Hypothalamus (tissue), 51 donors: ENCODE measurements around the gene TK2.

Source experiments
- DNase-seq, 51 donors: peaks; one replicate each; lab custom pipeline; 2025; lab: John Stamatoyannopoulos, UW

Gene TK2

GRCh38 chr16:66548868-66549267 lies 1.1 kb downstream of the TK2 start:
- no peak for DNase-seq

- DNase-seq: no peak
Measured at GRCh38 chr16:66548068-66548467, 1.9 kb downstream of the TK2 start.

DNA sequence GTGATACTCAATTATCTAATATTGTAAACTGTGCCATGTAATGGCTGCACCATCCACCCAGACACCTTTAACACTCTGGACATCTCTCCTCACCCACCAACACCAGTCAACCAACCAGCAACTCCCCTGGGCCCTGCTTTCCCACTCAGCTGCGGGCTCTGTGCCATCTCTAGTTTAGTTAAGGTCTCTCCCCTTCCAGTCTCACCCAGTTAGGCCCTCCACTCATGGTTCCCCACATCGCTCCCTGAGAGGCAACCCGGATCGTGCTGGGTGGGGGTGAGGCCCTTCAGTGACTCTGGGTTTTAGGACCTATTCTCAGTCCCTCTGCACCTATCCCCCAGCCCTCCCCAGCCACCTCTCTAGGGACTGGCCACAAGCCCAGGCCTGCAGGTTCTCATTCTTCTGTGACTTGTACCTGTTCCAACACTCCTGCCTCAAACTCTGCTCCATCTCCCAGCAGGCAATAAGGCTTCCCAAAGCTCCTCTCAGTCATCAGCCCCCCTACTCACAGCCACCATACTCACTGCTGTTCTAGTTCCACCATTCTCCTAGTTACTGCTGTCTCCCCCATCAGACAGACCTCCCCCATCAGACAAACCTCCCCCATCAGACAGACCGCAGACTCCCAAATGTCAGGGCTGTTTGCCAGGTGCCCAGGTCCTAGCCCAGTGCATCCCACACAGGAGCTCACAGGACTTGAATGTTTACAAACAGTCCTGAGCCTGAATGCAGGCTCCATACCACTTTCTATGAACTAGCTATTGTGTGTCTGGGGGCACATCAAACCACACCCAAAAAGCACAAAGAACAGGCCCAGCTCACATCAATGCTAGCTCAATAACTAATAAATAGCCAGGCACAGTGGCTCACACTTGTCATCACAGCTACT lies 2.6 kb downstream of the TK2 start:
- no peak for DNase-seq

DNA sequence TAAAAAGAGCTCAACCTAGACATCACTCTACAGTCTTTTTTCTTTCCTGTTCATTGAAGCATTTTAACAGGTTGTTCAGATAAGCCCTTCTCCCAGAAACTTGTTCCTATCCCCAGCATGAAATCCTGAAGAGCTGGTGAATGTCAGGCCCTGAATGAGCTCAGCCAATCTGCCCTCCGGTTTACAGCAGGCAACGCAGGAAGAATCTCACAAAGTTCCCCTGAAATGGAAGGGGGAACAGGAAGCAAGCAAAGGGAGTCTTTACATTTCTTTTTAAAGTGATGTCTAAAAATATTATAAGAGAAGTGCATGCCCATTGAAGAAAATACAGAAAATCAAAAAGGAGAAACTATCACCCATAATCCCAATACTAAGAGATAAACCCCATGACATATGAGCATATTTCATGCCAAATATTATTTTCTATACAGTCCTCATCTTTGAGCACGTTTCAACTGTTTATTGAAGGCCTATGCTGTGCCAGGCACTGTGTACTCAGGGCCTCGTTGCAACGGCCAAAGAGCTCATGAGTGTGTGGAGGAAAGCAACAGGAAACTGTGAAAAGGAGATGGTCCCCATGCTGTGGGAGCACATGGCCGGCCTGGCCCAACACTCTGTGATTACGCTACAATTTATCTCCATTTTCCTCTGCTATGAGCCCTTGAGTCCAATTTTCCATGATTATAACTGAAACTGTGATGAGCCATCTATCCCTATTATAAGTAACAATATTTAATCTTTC lies 5.7 kb downstream of the TK2 start:
- no peak for DNase-seq

DNA sequence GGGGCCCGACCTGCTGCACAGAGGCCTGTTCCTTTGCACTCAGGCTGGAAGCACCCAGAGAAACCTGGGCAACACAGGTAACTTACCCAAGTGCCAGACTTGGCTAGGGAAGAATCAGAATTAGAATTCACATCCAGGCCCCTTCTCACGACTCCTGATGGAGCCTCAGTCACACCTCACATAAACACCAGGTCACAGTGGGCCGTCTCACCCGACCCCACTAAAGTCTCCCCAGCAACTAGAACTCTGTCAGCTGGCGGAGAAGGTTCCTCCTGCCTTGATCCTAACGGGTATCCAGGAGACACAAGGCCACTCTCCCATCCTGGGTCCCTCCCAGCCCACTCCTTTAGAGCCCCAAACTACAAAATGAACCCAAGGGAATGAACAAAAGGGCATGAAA lies 6.4 kb downstream of the TK2 start:
- DNase-seq: no peak

GRCh38 chr16:66542396-66542795 lies 7.5 kb downstream of the TK2 start:
- DNase-seq: no peak

GRCh38 chr16:66541388-66542355 lies 8.2 kb downstream of the TK2 start:
- DNase-seq: no peak

- DNase-seq: no peak
Measured at GRCh38 chr16:66539623-66540469, 10.1 kb downstream of the TK2 start.

DNA sequence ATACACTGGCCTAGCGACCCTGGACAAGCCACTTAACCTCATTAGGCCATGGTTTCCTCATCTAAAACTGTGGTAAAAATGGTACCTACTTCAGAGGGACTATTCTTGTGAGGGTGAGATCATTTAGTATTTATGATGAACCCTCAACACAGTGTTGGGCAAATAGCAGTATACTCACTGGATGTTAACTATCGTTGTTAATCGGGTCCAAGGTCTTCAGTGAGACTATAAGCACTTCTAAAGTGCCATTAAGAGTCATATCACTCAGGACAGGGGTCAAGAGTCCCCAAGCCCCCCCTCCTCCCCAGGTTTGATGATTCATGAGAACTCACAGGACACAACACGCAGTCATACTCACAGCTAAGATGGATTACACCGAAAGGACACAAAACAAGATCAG lies 11.0 kb downstream of the TK2 start:
- no peak for DNase-seq

DNA sequence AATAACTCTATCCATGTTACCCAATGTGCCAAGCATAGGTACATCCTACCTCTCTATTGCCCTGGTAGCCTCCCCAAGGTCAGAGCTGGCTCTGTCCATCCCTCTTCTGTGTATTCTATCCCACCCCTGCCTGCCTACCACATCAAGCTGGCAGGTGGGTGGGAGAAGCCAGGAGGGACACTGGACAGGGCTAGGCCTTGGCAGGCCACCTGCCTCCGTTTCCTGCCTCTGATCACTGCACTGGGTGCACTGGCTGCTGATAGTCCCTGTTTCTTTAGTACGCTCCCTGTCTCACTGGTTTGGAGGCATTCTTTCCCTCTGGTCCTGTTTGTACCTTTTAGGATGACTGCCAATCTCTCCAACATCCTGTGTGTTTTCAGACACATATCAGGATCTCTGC lies 12.7 kb downstream of the TK2 start:
- DNase-seq: no peak

DNA sequence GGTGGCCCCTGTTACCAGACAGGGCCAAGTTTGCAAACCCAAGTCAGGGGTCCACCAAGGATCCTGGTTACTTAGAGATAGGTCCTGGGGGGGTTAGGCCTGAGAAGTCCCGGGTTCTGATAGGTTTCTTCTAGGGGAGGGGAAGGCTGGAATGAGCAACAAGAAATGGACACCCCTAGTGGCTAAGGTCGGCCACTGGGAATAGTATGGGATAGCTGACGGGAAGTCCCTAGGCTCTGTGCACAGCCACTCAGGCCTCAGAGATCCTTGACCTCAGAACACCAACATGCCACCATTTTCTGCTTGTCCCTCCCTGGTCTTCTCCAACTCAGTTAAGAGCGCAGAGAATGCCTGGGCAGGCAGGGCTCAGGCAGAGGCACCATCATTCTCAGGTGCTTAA lies 13.4 kb downstream of the TK2 start:
- DNase-seq: no peak

DNA sequence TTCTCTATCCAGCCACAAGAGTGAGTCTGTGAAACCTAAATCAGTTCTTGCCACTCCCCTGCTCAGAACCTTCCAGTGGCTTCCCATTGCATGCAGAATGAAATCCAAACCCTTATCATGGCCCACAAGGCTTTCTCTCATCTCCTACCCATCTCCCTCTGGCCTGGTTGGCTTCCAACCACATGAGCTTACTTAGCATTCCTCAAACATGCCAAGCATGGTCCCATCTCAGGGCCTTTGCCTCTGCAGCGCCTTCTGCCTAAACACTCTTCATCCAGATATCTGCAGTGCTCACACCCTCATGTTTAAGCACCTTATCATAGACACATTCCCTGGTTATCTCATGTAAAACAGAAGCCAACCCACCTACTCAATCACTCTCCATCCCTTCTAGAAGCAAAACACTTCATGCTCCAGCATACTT lies 15.5 kb downstream of the TK2 start:
- DNase-seq: no peak

DNA sequence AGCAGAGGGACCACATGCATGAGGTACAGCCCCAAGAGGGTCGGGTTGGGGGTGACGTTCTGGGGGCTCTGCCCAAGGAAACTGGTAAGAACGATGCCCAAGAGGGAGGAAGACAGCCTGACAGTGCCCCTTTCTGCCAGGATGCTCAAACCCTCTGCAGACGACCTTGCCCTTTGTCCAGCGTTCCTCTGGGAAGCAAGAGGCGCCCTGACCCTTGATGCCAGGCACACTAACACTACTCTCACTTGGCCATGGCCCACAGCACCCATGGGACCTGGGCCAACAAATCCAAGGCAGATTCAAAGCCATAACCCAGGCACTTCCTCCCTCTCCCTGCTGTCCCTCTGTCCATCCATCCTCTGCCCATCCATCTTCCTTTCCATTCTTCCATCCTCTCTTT lies 20.4 kb downstream of the TK2 start:
- DNase-seq: no peak

DNA sequence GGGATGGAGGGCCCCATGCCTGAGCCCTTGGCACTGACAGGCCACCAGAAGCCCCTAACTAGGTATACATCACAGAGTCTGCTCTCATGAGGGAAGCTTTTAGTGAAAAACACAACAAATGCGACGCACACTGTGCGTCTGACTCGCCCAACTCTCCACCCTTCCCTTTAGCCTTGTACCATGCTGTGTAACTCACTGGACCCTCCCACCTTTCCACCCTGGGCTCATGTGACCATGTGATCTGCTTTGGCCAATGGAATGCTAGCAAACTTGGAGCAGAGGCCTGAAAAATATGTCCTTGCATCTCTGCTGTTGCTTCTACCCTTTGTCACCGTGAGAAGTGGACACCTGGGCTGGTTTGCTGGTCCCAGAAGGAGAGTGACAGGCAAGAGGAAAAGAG lies 21.6 kb downstream of the TK2 start:
- no peak for DNase-seq

DNA sequence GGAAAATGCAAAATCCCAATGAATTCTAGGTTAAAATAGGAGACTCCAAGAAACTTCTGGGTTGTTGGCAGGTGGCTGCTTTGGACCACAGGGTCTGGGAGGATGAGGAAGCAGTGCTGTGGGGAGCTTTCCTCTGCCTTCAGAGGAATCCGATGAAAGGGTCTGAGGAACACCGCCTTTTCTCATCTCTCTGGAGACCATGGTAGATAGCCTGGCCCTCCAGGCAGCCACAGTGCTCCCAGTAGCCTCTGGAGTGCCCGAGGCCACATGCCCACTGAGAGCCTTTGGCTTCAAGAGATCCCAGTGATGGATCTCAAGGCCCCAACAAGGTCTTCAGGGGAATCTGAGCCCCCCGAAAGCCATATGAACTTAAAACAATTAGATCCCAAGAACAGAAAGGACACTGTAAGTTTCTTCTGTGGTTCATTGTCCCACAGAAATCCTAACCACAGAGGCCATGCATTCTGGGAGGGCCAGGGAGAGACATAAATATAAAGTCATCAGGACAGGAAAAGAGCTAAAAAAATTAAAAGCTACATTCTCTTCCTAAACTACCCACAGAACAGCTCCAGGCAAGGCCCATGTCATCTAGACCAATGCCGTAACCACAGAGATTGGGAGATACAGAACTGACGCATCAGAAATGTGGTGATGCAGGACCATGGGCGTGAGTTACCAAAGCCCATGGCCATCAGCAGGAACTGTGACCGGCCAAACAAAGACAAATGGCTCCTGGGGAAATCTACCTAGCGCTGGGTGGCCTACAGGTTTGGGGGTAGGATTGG lies 24.3 kb downstream of the TK2 start:
- no peak for DNase-seq

- DNase-seq: peak in 13 of 51 donors; percentile 15 to 60 (median 23)
Measured at GRCh38 chr16:66524601-66525164, 25.2 kb downstream of the TK2 start.

DNA sequence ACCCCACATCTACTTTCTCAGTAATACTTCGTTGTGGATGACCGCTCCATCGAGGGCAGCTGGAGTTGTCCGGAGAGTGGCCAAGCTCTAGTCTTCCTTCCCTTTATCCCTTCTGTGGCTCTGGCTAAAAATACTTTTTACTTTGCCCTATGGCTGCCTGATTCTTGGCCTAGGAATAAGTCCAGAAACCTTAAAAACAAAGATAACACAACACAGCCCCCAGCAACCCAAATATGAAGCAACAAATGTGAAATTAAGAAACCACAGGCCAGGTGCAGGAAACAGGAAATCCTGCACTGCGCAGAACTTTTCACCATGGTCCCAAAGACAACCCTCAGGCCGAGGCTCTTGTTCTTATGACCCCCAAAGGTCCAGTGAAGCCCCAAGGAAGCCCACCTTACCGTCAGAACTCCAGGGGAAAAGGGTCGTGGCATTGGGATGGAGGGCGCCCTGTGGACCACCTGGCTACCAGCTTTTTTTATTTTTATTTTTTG lies 26.0 kb downstream of the TK2 start:
- DNase-seq: no peak

DNA sequence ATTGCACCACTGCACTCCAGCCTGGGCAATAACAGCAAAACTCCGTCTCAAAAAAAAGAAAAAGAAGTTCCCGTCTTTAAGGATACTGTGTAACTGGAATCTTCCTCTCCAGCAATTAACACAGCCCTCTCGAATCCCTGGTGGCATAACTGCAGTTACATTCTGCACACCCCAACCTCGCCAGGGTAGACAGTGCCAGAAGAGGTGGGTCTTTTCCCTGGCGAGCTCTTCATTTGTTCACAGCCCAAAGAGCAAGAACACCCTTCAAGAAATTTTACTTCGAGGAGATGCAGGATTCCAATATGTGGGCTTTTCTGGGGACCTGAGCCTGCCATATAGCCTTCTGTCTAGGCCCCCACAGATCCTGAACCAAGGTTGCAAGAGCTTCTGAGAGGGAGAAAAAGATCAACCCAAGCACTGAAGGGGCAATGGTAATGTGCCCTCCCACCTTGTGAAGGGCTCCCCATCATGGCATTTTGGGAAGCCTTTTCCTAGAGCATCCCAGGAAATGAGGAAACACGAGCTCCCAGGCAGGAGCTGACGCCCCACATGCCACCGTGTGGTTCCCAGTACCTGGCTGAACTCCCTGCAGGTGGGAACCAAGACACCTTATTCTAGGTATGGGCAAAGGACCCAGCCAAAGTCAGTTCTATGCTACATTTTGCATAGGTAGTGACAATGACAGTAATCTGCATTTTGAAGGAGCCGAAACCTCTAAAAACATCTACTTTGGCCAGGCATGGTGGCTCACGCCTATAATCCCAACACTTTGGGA lies 26.9 kb downstream of the TK2 start:
- DNase-seq: no peak
